PC-9 (cell line): ENCODE data around the gene LGALS9. TPM values are rescaled to one million over a fixed set of nuclear protein-coding genes. Genes with fewer than 3 reads are reported as not detected.

Experiments used
- BruUV-seq: library from RNA; stranded (reverse); fragments of 400-500 nt; replicated peaks from 2 replicates; lab custom pipeline; 2021; lab: Mats Ljungman, UMichigan
- CTCF ChIA-PET: fragments of 300-600 bp; sonication (Branson Sonifier 250); formaldehyde crosslinking; loops from one replicate; lab custom pipeline; 2022; ENCODE audit warnings: antibody characterized with exemption; lab: Charles Lee
- POLR2A ChIA-PET: fragments of 300-600 bp; sonication (Branson Sonifier 250); formaldehyde crosslinking; loops from one replicate; lab custom pipeline; 2022; ENCODE audit warnings: antibody characterized with exemption; ENCODE audit not compliant: unreplicated experiment; lab: Charles Lee
- DNase-seq, 2 experiments: peaks; one replicate each; pipeline versions ENCODE4 v3.0.0 to v3.0.0-alpha.2; 2015 to 2022; ENCODE audit warnings: mixed read lengths in 1 of 2
- H2AFZ ChIP-seq: fragments of 200-600 bp; sonication (generic); 2 replicates; pipeline ENCODE4 v1.8.1; 2017; ENCODE audit warnings: antibody characterized with exemption
- H3F3A ChIP-seq: fragments of 200-600 bp; sonication (generic); 2 replicates; pipeline ENCODE4 v1.8.1; 2017; ENCODE audit warnings: antibody characterized with exemption, mild to moderate bottlenecking, low read depth; ENCODE audit not compliant: insufficient read depth
- H3K27ac ChIP-seq: fragments of 200-600 bp; sonication (generic); 2 replicates; pipeline ENCODE4 v1.6.1; 2016; ENCODE audit warnings: mixed run types
- H3K27me3 ChIP-seq: fragments of 200-600 bp; sonication (generic); 2 replicates; pipeline ENCODE4 v1.6.1; 2016; ENCODE audit warnings: low read depth, mixed run types; ENCODE audit not compliant: insufficient read depth
- H3K36me3 ChIP-seq: fragments of 200-600 bp; sonication (generic); 2 replicates; pipeline ENCODE4 v1.6.1; 2016; ENCODE audit warnings: low read depth, mixed run types
- H3K4me1 ChIP-seq: fragments of 200-600 bp; sonication (generic); replicated peaks from 2 replicates; pipeline ENCODE4 v1.6.1; 2016; ENCODE audit warnings: mixed run types; ENCODE audit not compliant: insufficient read depth
- H3K4me2 ChIP-seq: fragments of 200-600 bp; sonication (generic); 2 replicates; pipeline ENCODE4 v1.6.1; 2017; ENCODE audit warnings: mixed run types
- H3K4me3 ChIP-seq: fragments of 200-600 bp; sonication (generic); 2 replicates; pipeline ENCODE4 v1.6.1; 2016; ENCODE audit warnings: mixed run types
- H3K79me2 ChIP-seq: fragments of 200-600 bp; sonication (generic); 2 replicates; pipeline ENCODE4 v1.6.1; 2017; ENCODE audit warnings: low read depth, mixed run types
- H3K9me2 ChIP-seq: fragments of 200-600 bp; sonication (generic); 2 replicates; pipeline ENCODE4 v1.8.1; 2017; ENCODE audit warnings: mild to moderate bottlenecking; ENCODE audit not compliant: insufficient read depth
- H3K9me3 ChIP-seq: fragments of 200-600 bp; sonication (generic); 2 replicates; pipeline ENCODE4 v1.8.1; 2016; ENCODE audit warnings: low read depth; ENCODE audit not compliant: insufficient read depth
- H4K20me1 ChIP-seq: fragments of 200-600 bp; sonication (generic); 2 replicates; pipeline ENCODE4 v1.8.1; 2017; ENCODE audit not compliant: insufficient read depth
- CTCF ChIP-seq: fragments of 200-600 bp; sonication (generic); conservative IDR thresholded peaks from 2 replicates; pipeline ENCODE4 v1.6.1; 2017; ENCODE audit warnings: mixed run types, antibody characterized with exemption, mild to moderate bottlenecking, moderate library complexity
- EZH2 ChIP-seq: fragments of 200-600 bp; sonication (generic); IDR thresholded peaks from 2 replicates; pipeline ENCODE4 v1.8.0; 2017; ENCODE audit warnings: antibody characterized with exemption, low read depth
- intact Hi-C: fragments of 100-400 bp; cut with micrococcal nuclease; formaldehyde crosslinking; loops from one replicate; pipeline ENCODE4 v1.10.0; 2022; ENCODE audit not compliant: unreplicated experiment
- total RNA-seq: library from RNA; stranded (reverse); gene quantifications from 2 replicates; pipeline ENCODE4 v1.2.3, GENCODE V29; 2021

The LGALS9 gene
- total RNA-seq, 1 experiment from 2014 or later: 14.5 TPM

DNA sequence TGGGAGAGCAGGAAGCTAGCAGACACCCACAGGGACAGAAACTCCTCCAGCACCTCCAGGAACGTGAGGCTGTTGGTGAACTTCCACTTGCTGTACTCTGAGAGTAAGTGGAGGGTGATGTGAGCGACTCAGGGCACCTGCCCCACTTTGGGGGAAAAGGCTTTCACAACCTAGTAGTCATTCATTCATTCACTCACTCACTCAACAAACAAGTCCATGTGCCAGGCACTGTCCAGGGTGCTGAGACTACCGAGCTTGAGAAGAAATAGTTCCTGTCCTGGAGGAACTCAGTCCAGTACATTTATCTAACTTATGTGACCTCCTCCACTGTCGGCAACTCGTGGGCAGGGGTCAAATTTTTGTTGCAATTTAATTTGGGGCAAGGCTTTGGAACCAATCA lies 26.6 kb downstream of the LGALS9 start:
- no peak for DNase-seq
- intact Hi-C loops: no loop called here
- Histone ChIP-seq H3K4me1 (no peaks in the 10 kb centered on the region), H2AFZ (no peak overlapping the region), H3K9me2 (no peaks in the 10 kb centered on the region), H3K4me3 (no peak overlapping the region), H3F3A (no peaks in the 10 kb centered on the region), H3K36me3 (no peaks in the 10 kb centered on the region), H3K27me3 (peaks cover 24% of the 10 kb centered on the region; the same call in 1 of the 2 replicates), H3K9me3 (no peaks in the 10 kb centered on the region), H3K27ac (no peak overlapping the region), H3K4me2 (no peak overlapping the region), H3K79me2 (no peaks in the 10 kb centered on the region), H4K20me1 (no peaks in the 10 kb centered on the region)
- CTCF ChIA-PET: interaction anchor here (0.7 kb wide), 1 partner anchor 506 kb away, joined by 3 read pairs; no protein-coding TSS in a partner anchor
- POLR2A ChIA-PET: no interaction called here
- TF ChIP-seq CTCF: no peak
- TF ChIP-seq EZH2: no peak
- BruUV-seq: no TSS peak

DNA sequence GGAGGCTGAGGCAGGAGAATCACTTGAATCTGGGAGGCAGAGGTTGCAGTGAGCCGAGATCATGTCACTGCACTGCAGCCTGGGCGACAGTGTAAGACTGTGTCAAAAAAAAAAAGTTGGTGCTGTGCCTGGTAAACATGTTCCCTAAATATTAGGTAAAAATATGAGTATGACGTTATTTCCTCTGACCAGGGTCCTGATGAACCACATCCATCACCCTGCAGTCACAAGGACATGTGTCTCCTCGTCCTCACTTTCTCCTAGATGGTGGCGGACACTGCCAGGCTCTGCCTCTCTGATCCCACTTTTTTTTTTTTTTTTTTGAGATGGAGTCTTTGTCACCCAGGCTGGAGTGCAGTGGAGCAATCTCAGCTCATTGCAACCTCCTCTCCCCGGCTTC lies 28.7 kb downstream of the LGALS9 start:
- intact Hi-C loops: loop anchor here (5.0 kb wide), 1 partner anchor 208 kb away; no protein-coding TSS in a partner anchor
- no peaks in the 10 kb centered on the region for H3K9me3 ChIP-seq
- no TSS peak for BruUV-seq
- peaks cover 30% of the 10 kb centered on the region for H3K27me3 ChIP-seq
- DNase-seq: no peak
- no peaks in the 10 kb centered on the region for H3K79me2 ChIP-seq
- CTCF ChIA-PET: no interaction called here
- no peaks in the 10 kb centered on the region for H3K4me1 ChIP-seq
- H3F3A ChIP-seq: no peaks in the 10 kb centered on the region
- H3K9me2 ChIP-seq: no peaks in the 10 kb centered on the region
- H3K4me3 ChIP-seq: no peak overlapping the region
- H3K4me2 ChIP-seq: no peak overlapping the region
- no peaks in the 10 kb centered on the region for H4K20me1 ChIP-seq
- TF ChIP-seq CTCF (no peak), EZH2 (no peak)
- H2AFZ ChIP-seq: no peak overlapping the region
- no peak overlapping the region for H3K27ac ChIP-seq
- POLR2A ChIA-PET: no interaction called here
- H3K36me3 ChIP-seq: no peaks in the 10 kb centered on the region

DNA sequence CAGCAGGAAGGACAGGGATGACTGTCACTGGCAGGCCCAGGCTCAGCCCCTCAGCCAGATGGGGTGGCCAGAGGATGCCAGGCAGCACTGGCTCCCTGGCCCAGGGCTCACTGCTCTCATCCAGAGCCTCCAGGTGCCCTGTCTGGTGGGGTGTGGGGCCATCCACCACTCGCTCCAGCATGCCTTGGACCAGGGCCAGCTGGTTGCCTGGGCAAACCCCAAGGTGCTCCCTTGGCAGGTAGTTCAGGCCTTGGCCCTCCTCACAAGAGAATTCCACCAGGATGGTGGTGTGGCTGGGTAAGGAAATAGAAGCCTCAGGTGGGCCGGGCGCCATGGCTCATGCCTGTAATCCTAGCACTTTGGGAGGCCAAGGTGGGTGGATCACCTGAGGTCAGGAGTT lies 29.4 kb downstream of the LGALS9 start:
- H3K4me1 ChIP-seq: no peaks in the 10 kb centered on the region
- POLR2A ChIA-PET: no interaction called here
- intact Hi-C loops: loop anchor here (5.0 kb wide), 1 partner anchor 207 kb away; no protein-coding TSS in a partner anchor
- H3K9me3 ChIP-seq: no peaks in the 10 kb centered on the region
- H4K20me1 ChIP-seq: no peaks in the 10 kb centered on the region
- H3K4me3 ChIP-seq: no peak overlapping the region
- TF ChIP-seq CTCF (no peak), EZH2 (no peak)
- no peak for DNase-seq
- no peaks in the 10 kb centered on the region for H3K36me3 ChIP-seq
- no peaks in the 10 kb centered on the region for H3K9me2 ChIP-seq
- no TSS peak for BruUV-seq
- H2AFZ ChIP-seq: no peak overlapping the region
- no peak overlapping the region for H3K27ac ChIP-seq
- peaks cover 38% of the 10 kb centered on the region for H3K27me3 ChIP-seq
- H3K4me2 ChIP-seq: no peak overlapping the region
- no peaks in the 10 kb centered on the region for H3F3A ChIP-seq
- H3K79me2 ChIP-seq: no peaks in the 10 kb centered on the region
- CTCF ChIA-PET: no interaction called here
